Measurements from ENCODE around the gene HMGXB3.

Gene HMGXB3

GRCh38 chr5:149990518-149991376 lies 9.8 kb upstream of the HMGXB3 start:
- DNase-seq = peak in 10 of 14 donors; percentile 3 to 78 (median 19)

- no peak for DNase-seq
Measured at GRCh38 chr5:149993471-149993870, 7.1 kb upstream of the HMGXB3 start.

GRCh38 chr5:149995385-149996204 lies 4.9 kb upstream of the HMGXB3 start:
- peak in 9 of 14 donors; percentile 16 to 70 (median 35) for DNase-seq

GRCh38 chr5:149996205-149996890 lies 4.2 kb upstream of the HMGXB3 start:
- no peak for DNase-seq

GRCh38 chr5:149998281-149998680 lies 2.3 kb upstream of the HMGXB3 start:
- DNase-seq = no peak

GRCh38 chr5:149999359-149999758 lies 1.2 kb upstream of the HMGXB3 start:
- no peak for DNase-seq

- DNase-seq = no peak
Measured at GRCh38 chr5:149999866-150000255, 678 bp upstream of the HMGXB3 start.

- DNase-seq = peak in 4 of 14 donors; percentile 34 to 43 (median 40)
Measured at GRCh38 chr5:150000990-150001659, 586 bp downstream of the HMGXB3 start.

GRCh38 chr5:150001660-150002486 lies 1.3 kb downstream of the HMGXB3 start:
- peak in 3 of 14 donors; percentile 3 to 22 (median 13) for DNase-seq

- DNase-seq = no peak
Measured at GRCh38 chr5:150006318-150006717, 5.8 kb downstream of the HMGXB3 start.

GRCh38 chr5:150007050-150007449 lies 6.5 kb downstream of the HMGXB3 start:
- DNase-seq = no peak

- no peak for DNase-seq
Measured at GRCh38 chr5:150009671-150010387, 9.3 kb downstream of the HMGXB3 start.

GRCh38 chr5:150013931-150014330 lies 13.4 kb downstream of the HMGXB3 start:
- DNase-seq = no peak

GRCh38 chr5:150014456-150014855 lies 13.9 kb downstream of the HMGXB3 start:
- no peak for DNase-seq

GRCh38 chr5:150015415-150015814 lies 14.9 kb downstream of the HMGXB3 start:
- no peak for DNase-seq

GRCh38 chr5:150016537-150016936 lies 16.0 kb downstream of the HMGXB3 start:
- no peak for DNase-seq

- no peak for DNase-seq
Measured at GRCh38 chr5:150017226-150018005, 16.9 kb downstream of the HMGXB3 start.

GRCh38 chr5:150020249-150020648 lies 19.7 kb downstream of the HMGXB3 start:
- no peak for DNase-seq

- DNase-seq = peak in 1 of 14 donors; percentile 32
Measured at GRCh38 chr5:150021491-150022157, 21.1 kb downstream of the HMGXB3 start.

Measured in C1 segment of cervical spinal cord (tissue), 14 donors.